ENCODE results near the gene DPP9.

The DPP9 gene

GRCh38 chr19:4657835-4658234 lies 65.8 kb downstream of the DPP9 start:
- FAIRE-seq (no peak), DNase-seq (ENCODE audit: low spot score) (no peak)

GRCh38 chr19:4657262-4657661 lies 66.4 kb downstream of the DPP9 start:
- DNase-seq (ENCODE audit: low spot score) (no peak), FAIRE-seq (no peak)

- DNase-seq (ENCODE audit: low spot score), result no peak
Observed at GRCh38 chr19:4656102-4656501, 67.5 kb downstream of the DPP9 start.

GRCh38 chr19:4654437-4655361 lies 68.9 kb downstream of the DPP9 start:
- FAIRE-seq (no peak), DNase-seq (ENCODE audit: low spot score) (no peak)

More at GRCh38 chr19:4656102-4656501, 67.5 kb downstream of the DPP9 start:
- FAIRE-seq, result no peak

GRCh38 chr19:4653793-4654436 lies 69.7 kb downstream of the DPP9 start:
- no peak for FAIRE-seq
- no peak for DNase-seq (ENCODE audit: low spot score)

- FAIRE-seq, result no peak
- DNase-seq (ENCODE audit: low spot score), result no peak
Observed at GRCh38 chr19:4652075-4652474, 71.6 kb downstream of the DPP9 start.

GRCh38 chr19:4650159-4650558 lies 73.5 kb downstream of the DPP9 start:
- DNase-seq (ENCODE audit: low spot score), result no peak
- FAIRE-seq, result no peak

- FAIRE-seq (no peak), DNase-seq (ENCODE audit: low spot score) (no peak)
Observed at GRCh38 chr19:4649392-4650047, 74.1 kb downstream of the DPP9 start.

GRCh38 chr19:4647676-4648644 lies 75.7 kb downstream of the DPP9 start:
- FAIRE-seq (no peak), DNase-seq (ENCODE audit: low spot score) (no peak)

- DNase-seq (ENCODE audit: low spot score) (no peak), FAIRE-seq (no peak)
Observed at GRCh38 chr19:4645718-4646117, 77.9 kb downstream of the DPP9 start.

GRCh38 chr19:4642625-4643024 lies 81.0 kb downstream of the DPP9 start:
- FAIRE-seq (no peak), DNase-seq (ENCODE audit: low spot score) (no peak)

- no peak for DNase-seq (ENCODE audit: low spot score)
- no peak for FAIRE-seq
Observed at GRCh38 chr19:4641132-4641531, 82.5 kb downstream of the DPP9 start.

- DNase-seq (ENCODE audit: low spot score) (no peak), FAIRE-seq (no peak)
Observed at GRCh38 chr19:4640247-4641000, 83.2 kb downstream of the DPP9 start.

GRCh38 chr19:4639531-4640246 lies 84.0 kb downstream of the DPP9 start:
- no peak for FAIRE-seq
- DNase-seq (ENCODE audit: low spot score), result no peak

- FAIRE-seq (no peak), DNase-seq (ENCODE audit: low spot score) (peak; percentile 98)
Observed at GRCh38 chr19:4638828-4639530, 84.7 kb downstream of the DPP9 start, which contains the start of gene TNFAIP8L1. Gene TNFAIP8L1, plus strand, starts transcription at chr19:4639516. Its CDS starts 12,354 bp downstream, at chr19:4651870.

- DNase-seq (ENCODE audit: low spot score) (no peak), FAIRE-seq (no peak)
Observed at GRCh38 chr19:4638317-4638716, 85.3 kb downstream of the DPP9 start.

- FAIRE-seq (no peak), DNase-seq (ENCODE audit: low spot score) (no peak)
Observed at GRCh38 chr19:4636761-4637160, 86.9 kb downstream of the DPP9 start.

- FAIRE-seq (no peak), DNase-seq (ENCODE audit: low spot score) (peak; percentile 74)
Observed at GRCh38 chr19:4636151-4636717, 87.4 kb downstream of the DPP9 start.

- DNase-seq (ENCODE audit: low spot score) (no peak), FAIRE-seq (no peak)
Observed at GRCh38 chr19:4635754-4636116, 87.9 kb downstream of the DPP9 start.

Data from urothelium cell line (cell line).